CD4-positive, alpha-beta T cell treated with Interleukin-1 beta for 1 hour (primary cell): ENCODE data around the gene VPS13C.

Source experiments
- DNase-seq, 2 donors: peaks; one replicate each; pipeline ENCODE4 v3.0.0-alpha.2; 2020 to 2022

The VPS13C gene

DNA sequence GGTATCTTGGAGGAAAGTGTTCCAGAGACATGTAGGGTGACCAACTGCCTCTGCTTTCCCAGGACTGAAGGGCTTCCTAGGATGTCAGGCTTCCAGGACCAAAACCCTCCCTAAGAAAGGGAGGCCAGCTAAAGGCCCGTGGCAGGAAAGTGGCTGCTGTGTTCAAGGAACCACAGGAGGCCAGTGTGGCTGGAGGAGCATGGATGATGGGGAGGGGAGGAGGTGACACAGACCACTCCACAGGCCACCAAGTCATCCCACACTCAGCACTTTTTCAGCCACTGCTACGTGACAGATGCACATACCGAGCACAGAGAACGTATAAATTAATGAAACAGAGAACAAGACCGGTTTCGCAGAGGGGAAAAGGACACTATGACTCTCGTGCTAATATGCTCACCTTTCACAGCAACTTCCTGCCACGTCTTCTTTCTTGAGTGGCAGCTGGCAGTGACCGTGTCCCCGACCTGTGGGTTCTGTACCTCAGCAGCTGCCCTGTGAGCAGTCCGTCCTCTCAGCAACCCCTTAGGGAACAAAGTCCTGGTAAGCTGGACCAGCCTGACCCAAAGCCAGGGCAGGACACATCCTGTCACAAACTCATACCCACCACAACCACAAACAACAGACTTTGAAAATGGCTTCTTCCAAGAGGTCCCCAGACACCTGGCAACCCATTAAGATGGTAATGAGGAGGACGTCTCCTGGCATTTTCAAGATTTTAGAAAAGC lies 244.7 kb downstream of the VPS13C start:
- DNase-seq: no peak

DNA sequence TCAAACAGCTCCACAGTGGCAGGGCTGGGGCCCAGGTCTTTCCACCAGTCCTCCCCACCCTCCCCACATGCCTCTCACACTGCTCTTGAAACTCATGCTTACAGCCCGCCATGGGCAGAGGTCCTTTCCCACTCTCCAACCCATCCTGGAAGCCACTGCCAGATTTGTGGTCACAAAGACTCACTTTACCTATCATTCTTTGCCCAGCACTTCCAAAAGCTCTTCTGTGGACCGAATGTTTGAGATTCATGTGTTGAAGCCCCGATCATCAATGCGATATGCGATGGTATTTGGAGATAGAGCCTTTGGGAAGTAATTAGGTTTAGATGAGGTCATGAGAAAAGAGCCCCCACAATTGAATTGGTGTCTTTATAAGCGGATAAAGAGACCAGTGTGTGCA lies 247.8 kb downstream of the VPS13C start:
- DNase-seq: no peak

DNA sequence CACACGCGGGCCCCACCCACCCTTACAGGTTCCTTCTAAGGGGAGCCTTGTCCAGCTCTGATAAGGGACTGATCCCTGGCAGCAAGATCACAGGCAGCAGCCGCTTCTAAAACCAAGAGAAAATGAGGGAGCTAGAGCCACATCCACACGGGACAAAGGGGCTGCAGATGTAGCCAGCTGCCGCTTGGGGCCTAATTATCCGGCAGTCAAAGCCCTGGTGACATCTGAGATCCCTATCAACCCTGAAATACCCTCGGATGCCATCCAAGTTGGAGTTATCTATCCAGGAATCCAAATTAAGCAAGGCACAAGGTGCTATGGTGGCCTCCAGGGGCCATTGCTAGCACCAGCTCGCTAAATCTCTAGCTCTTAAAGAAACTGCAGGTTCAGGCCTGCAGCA lies 248.3 kb downstream of the VPS13C start:
- DNase-seq: no peak

DNA sequence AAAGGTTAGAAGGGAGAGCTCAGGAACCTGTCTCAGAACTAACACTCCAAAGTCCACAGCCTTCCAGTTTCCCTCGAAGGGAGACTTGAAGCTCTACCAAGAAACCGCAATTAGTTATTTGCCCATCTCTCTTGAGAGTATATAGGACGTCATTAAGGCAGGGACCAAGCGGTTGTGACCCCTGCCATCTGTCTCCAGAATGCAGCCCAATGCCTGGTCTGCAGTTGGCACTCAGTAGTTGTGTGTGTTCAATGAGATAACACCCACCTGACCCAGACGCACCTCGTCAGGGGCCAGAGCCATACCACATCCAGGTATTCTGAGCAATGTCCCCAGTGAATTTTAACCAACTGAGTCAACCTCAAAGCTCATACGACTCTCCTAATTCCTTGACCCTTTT lies 251.0 kb downstream of the VPS13C start:
- DNase-seq: no peak

DNA sequence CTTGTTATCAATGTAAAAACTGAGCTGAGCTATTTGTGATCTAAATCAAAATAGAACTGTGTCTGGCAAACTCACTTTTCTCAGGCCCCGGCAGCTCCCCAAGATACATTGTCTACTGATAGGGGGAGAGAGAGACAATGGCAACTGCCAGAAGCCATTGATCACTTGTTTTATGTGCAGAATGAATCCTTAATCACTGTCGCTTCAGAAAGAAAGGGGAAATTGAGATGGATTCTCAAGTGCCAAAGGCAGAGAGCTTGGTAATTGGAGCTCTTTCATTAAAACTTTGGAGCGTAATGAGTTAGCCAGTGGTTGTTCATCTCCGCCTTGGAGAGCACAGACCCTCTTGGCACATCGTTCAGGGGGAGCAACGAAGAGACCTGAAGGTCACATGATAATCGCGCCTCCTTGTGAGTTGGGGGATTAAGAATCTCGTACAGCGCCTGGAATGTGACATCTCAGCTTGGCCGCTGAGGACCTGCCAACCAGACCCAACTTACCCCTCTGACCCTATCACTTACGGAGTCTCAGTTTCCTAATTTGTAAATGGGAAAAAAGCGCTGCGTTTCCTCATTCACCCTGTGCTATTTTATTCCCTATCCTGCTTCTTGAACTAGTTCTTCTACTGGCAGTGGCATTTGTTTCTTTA lies 252.8 kb downstream of the VPS13C start:
- DNase-seq: no peak
